ENCODE data around the gene PCDHGA5.

DNA sequence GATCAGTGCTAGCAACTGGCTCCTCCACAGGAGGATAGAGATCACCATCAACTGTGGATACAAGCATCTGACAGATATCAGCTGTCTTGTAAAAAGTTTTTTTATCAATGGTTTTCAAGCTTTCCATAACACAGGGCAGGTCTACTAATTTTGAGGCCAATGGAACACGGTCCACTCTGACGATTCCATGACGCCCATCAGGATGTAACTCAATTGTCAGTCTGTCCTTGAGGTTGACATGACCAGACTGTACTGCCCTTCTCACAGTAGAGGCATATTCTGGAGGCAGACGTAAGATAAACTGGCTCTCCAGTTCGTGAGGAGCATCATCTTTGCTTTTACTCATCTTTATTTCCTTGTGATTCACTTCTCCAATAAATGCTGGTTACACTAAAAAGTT, 44.3 kb upstream of the PCDHGA5 start:
- TF ChIP-seq, protein P1, sequence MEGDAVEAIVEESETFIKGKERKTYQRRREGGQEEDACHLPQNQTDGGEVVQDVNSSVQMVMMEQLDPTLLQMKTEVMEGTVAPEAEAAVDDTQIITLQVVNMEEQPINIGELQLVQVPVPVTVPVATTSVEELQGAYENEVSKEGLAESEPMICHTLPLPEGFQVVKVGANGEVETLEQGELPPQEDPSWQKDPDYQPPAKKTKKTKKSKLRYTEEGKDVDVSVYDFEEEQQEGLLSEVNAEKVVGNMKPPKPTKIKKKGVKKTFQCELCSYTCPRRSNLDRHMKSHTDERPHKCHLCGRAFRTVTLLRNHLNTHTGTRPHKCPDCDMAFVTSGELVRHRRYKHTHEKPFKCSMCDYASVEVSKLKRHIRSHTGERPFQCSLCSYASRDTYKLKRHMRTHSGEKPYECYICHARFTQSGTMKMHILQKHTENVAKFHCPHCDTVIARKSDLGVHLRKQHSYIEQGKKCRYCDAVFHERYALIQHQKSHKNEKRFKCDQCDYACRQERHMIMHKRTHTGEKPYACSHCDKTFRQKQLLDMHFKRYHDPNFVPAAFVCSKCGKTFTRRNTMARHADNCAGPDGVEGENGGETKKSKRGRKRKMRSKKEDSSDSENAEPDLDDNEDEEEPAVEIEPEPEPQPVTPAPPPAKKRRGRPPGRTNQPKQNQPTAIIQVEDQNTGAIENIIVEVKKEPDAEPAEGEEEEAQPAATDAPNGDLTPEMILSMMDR (IDR thresholded peaks at IDR 0.05) = no peak
- TF ChIP-seq POLR2A (IDR thresholded peaks at IDR 0.05) = no peak
- TF ChIP-seq EP300 (IDR thresholded peaks at IDR 0.05) = no peak

Measured in upper lobe of left lung (tissue), 4 donors.